Measurements from ENCODE around the gene UBE2I.

- TF ChIP-seq, protein P1, sequence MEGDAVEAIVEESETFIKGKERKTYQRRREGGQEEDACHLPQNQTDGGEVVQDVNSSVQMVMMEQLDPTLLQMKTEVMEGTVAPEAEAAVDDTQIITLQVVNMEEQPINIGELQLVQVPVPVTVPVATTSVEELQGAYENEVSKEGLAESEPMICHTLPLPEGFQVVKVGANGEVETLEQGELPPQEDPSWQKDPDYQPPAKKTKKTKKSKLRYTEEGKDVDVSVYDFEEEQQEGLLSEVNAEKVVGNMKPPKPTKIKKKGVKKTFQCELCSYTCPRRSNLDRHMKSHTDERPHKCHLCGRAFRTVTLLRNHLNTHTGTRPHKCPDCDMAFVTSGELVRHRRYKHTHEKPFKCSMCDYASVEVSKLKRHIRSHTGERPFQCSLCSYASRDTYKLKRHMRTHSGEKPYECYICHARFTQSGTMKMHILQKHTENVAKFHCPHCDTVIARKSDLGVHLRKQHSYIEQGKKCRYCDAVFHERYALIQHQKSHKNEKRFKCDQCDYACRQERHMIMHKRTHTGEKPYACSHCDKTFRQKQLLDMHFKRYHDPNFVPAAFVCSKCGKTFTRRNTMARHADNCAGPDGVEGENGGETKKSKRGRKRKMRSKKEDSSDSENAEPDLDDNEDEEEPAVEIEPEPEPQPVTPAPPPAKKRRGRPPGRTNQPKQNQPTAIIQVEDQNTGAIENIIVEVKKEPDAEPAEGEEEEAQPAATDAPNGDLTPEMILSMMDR (IDR thresholded peaks at IDR 0.05), result no peak
- no peak for TF ChIP-seq EZH2 (IDR thresholded peaks at IDR 0.05; ENCODE audit: borderline replicate concordance, insufficient read depth, low read depth, low read length, poor library complexity, severe bottlenecking)
Measured at GRCh38 chr16:1320658-1321240, 11.3 kb downstream of the UBE2I start.

All from B cell (primary cell).